IMR-90 (cell line): ENCODE data around the gene DIP2C. TPM values are rescaled to one million over a fixed set of nuclear protein-coding genes. Genes with fewer than 3 reads are reported as not detected.

Experiments used
- ATAC-seq: fragments of 200-7000 bp; cut with Tn5 transposase; 2 replicates; pipeline ENCODE4 v1.9.1; 2020; ENCODE audit warnings: low read depth, mild to moderate bottlenecking, moderate library complexity
- BruUV-seq: library from RNA; stranded (reverse); fragments of 400-500 nt; replicated peaks from 2 replicates; lab custom pipeline; 2021; lab: Mats Ljungman, UMichigan
- CTCF ChIA-PET: fragments of 300-600 bp; formaldehyde crosslinking; extraction: SDS; loops from one replicate; lab custom pipeline; 2021; ENCODE audit warnings: antibody characterized with exemption; lab: Yijun Ruan, JAX
- POLR2A ChIA-PET: fragments of 300-600 bp; sonication (Branson Sonifier 250); formaldehyde crosslinking; loops from one replicate; lab custom pipeline; 2022; ENCODE audit warnings: antibody characterized with exemption; ENCODE audit not compliant: unreplicated experiment; lab: Charles Lee
- DNase-seq: peaks from one replicate; pipeline ENCODE4 v3.0.0; 2013
- H2AFZ ChIP-seq: replicated peaks from 2 replicates; pipeline ENCODE3; 2013; ENCODE audit warnings: low read length, mild to moderate bottlenecking; ENCODE audit not compliant: poor library complexity
- H2AK5ac ChIP-seq: 2 replicates; pipeline ENCODE4 v1.6.1; 2013; ENCODE audit warnings: low read depth, low read length, inconsistent platforms
- H2AK9ac ChIP-seq: replicated peaks from 2 replicates; pipeline ENCODE3; 2013; ENCODE audit warnings: mild to moderate bottlenecking, low read depth, low read length, moderate library complexity; ENCODE audit not compliant: poor library complexity
- H2BK120ac ChIP-seq: 2 replicates; pipeline ENCODE4 v1.6.1; 2013; ENCODE audit warnings: low read depth, low read length, inconsistent platforms
- H2BK15ac ChIP-seq: 3 replicates; pipeline ENCODE4 v1.6.1; 2013; ENCODE audit warnings: low read depth, low read length, inconsistent platforms
- H2BK20ac ChIP-seq: 2 replicates; pipeline ENCODE4 v1.6.1; 2013; ENCODE audit warnings: low read depth, mild to moderate bottlenecking, inconsistent platforms, low read length, moderate library complexity
- H2BK5ac ChIP-seq: 2 replicates; pipeline ENCODE4 v1.6.1; 2013; ENCODE audit warnings: mild to moderate bottlenecking, low read depth, low read length, inconsistent platforms; ENCODE audit not compliant: poor library complexity, severe bottlenecking
- H3K14ac ChIP-seq: replicated peaks from 2 replicates; pipeline ENCODE4 v1.6.1; 2013; ENCODE audit warnings: low read depth, low read length, inconsistent platforms
- H3K18ac ChIP-seq: 2 replicates; pipeline ENCODE4 v1.6.1; 2013; ENCODE audit warnings: low read depth, low read length, control low read depth
- H3K23ac ChIP-seq: 2 replicates; pipeline ENCODE4 v1.6.1; 2013; ENCODE audit warnings: low read depth, low read length, inconsistent platforms
- H3K27ac ChIP-seq: 2 replicates; pipeline ENCODE4 v1.5.1; 2013; ENCODE audit warnings: mild to moderate bottlenecking, control low read depth, low read length; ENCODE audit not compliant: insufficient read depth
- H3K27me3 ChIP-seq: 2 replicates; pipeline ENCODE4 v1.6.1; 2013; ENCODE audit warnings: low read length; ENCODE audit not compliant: control insufficient read depth, insufficient read depth
- H3K36me3 ChIP-seq: 2 replicates; pipeline ENCODE4 v1.6.1; 2013; ENCODE audit warnings: low read length, mixed read lengths; ENCODE audit not compliant: control insufficient read depth, insufficient read depth
- H3K4ac ChIP-seq: 2 replicates; pipeline ENCODE4 v1.6.1; 2013; ENCODE audit warnings: low read depth, low read length, inconsistent platforms
- H3K4me1 ChIP-seq: 2 replicates; pipeline ENCODE4 v1.6.1; 2013; ENCODE audit warnings: low read length, mixed read lengths; ENCODE audit not compliant: control insufficient read depth, insufficient read depth
- H3K4me2 ChIP-seq: 2 replicates; pipeline ENCODE4 v1.6.1; 2013; ENCODE audit warnings: low read depth, mild to moderate bottlenecking, control low read depth, low read length, moderate library complexity
- H3K4me3 ChIP-seq: 2 replicates; pipeline ENCODE4 v1.5.1; 2013; ENCODE audit warnings: low read depth, mild to moderate bottlenecking, control low read depth, low read length, moderate library complexity; ENCODE audit not compliant: insufficient read depth
- H3K56ac ChIP-seq: 2 replicates; pipeline ENCODE4 v1.6.1; 2013; ENCODE audit warnings: low read length, inconsistent platforms; ENCODE audit not compliant: insufficient read depth; ENCODE audit errors: extremely low read depth
- H3K79me1 ChIP-seq, 2 experiments: 2 replicates each; pipeline ENCODE4 v1.6.1; 2013; ENCODE audit warnings: low read length in 2 of 2, inconsistent platforms in 1 of 2, low read depth in 1 of 2
- H3K9ac ChIP-seq: 2 replicates; pipeline ENCODE4 v1.6.1; 2013; ENCODE audit warnings: low read depth, low read length, control low read depth
- H3K9me1 ChIP-seq: 2 replicates; pipeline ENCODE4 v1.6.1; 2013; ENCODE audit warnings: low read length, inconsistent platforms; ENCODE audit not compliant: insufficient read depth
- H3K9me3 ChIP-seq: 2 replicates; pipeline ENCODE4 v1.6.1; 2013; ENCODE audit warnings: low read length; ENCODE audit not compliant: control insufficient read depth, insufficient read depth
- H4K20me1 ChIP-seq: 2 replicates; pipeline ENCODE4 v1.6.1; 2013; ENCODE audit warnings: low read length, inconsistent platforms; ENCODE audit not compliant: insufficient read depth
- H4K5ac ChIP-seq: 2 replicates; pipeline ENCODE4 v1.6.1; 2013; ENCODE audit warnings: mild to moderate bottlenecking, low read depth, low read length, control low read depth
- H4K8ac ChIP-seq, 2 experiments: 2 replicates each; pipeline ENCODE4 v1.6.1; 2013; ENCODE audit warnings: low read depth in 2 of 2, low read length in 2 of 2, control low read depth in 1 of 2, inconsistent platforms in 1 of 2
- H4K91ac ChIP-seq: 2 replicates; pipeline ENCODE4 v1.6.1; 2013; ENCODE audit warnings: low read depth, low read length, inconsistent platforms; ENCODE audit not compliant: insufficient read depth
- WGBS, 2 experiments: methylation state at CpG; one replicate each; pipeline versions ENCODE4 v1.1.5 to v1.1.7; 2013; ENCODE audit warnings: missing lambda C conversion rate in 2 of 2; ENCODE audit not compliant: insufficient read length in 1 of 2; ENCODE audit errors: extremely low coverage in 2 of 2; 5-methylcytosine and 5-hydroxymethylcytosine counted together
- dilution Hi-C: fragments of 300-500 bp; cut with HindIII; formaldehyde crosslinking; loops from one replicate; pipeline ENCODE4 v1.14.3; 2018; ENCODE audit warnings: low sequenced_read_pairs; ENCODE audit not compliant: unreplicated experiment
- in situ Hi-C: fragments of 300-500 bp; cut with MboI; formaldehyde crosslinking; loops from 3 replicates; pipeline ENCODE4 v1.14.3; 2019; ENCODE audit warnings: low sequenced_read_pairs, inconsistent platforms, mixed read lengths
- intact Hi-C: fragments of 100-400 bp; cut with micrococcal nuclease; formaldehyde crosslinking; loops from 2 replicates; pipeline ENCODE4 v1.10.0; 2022
- microRNA-seq, 2 experiments: library from miRNA; stranded (forward) in 1 of 2; unstranded in 1 of 2; fragments of 10-50 nt in 1 of 2; fragments of <30 nt in 1 of 2; gene quantifications in 1 of 2; microRNA quantifications in 1 of 2; one replicate each; pipeline versions ENCODE3 to v1.1.0; 2013 to 2020; ENCODE audit not compliant: insufficient read depth in 1 of 2, insufficient read length in 1 of 2, unreplicated experiment in 1 of 2
- polyA plus RNA-seq, 3 experiments: library from polyadenylated mRNA; depleted of rRNA; stranded (reverse); fragments of >200 nt; gene quantifications; 2 replicates each; pipeline ENCODE4 v1.2.3, GENCODE V29; 2012; ENCODE audit warnings: low replicate concordance in 1 of 3
- small RNA-seq, 5 experiments: library from RNA; depleted of rRNA; stranded (forward); fragments of <200 nt; gene quantifications; one replicate each; pipeline ENCODE3, GENCODE V24; 2012
- total RNA-seq: library from RNA; depleted of rRNA; stranded (reverse); fragments of >200 nt; gene quantifications from 2 replicates; pipeline ENCODE4 v1.2.3, GENCODE V29; 2012; rRNA removed
- TF ChIP-seq, protein P1 (sequence below): conservative IDR thresholded peaks from 2 replicates; pipeline ENCODE4 v1.5.1; 2012; ENCODE audit warnings: mild to moderate bottlenecking, low read depth, low read length, improper control_type of control experiment

DIP2C gene
- total and polyA plus RNA-seq, 2 of the 4 experiments (the other 2 are of a cell fraction) = 8.6 to 17.3 TPM

DNA sequence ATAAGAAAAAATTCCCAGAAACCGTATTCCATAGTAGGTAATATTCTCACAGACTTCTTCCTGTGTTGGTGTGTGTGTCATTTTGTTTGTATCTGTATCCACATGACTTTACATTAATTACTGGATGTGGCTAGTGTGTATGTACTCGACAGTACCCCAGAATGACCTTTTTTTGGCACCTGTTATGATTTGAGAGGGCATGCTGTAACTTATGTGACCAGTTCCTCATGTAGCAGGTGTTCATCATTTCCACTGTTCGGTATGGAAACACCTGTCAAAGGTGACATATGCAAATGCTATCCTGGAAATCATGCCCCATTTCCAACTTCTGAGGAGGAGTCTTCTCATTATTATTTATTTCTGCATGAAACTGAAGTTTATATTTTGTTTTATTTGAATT lies 464.9 kb downstream of the DIP2C start:
- H3K4ac ChIP-seq = no peak overlapping the region
- H2BK120ac ChIP-seq = no peak overlapping the region
- H4K5ac ChIP-seq = no peak overlapping the region
- no peak overlapping the region for H3K9ac ChIP-seq
- in situ Hi-C loops (no loop called here), intact Hi-C loops (no loop called here), dilution Hi-C loops (no loop called here)
- peaks cover 8% of the 10 kb centered on the region; the same call in 1 of the 2 replicates for H4K20me1 ChIP-seq
- TF ChIP-seq, protein P1, sequence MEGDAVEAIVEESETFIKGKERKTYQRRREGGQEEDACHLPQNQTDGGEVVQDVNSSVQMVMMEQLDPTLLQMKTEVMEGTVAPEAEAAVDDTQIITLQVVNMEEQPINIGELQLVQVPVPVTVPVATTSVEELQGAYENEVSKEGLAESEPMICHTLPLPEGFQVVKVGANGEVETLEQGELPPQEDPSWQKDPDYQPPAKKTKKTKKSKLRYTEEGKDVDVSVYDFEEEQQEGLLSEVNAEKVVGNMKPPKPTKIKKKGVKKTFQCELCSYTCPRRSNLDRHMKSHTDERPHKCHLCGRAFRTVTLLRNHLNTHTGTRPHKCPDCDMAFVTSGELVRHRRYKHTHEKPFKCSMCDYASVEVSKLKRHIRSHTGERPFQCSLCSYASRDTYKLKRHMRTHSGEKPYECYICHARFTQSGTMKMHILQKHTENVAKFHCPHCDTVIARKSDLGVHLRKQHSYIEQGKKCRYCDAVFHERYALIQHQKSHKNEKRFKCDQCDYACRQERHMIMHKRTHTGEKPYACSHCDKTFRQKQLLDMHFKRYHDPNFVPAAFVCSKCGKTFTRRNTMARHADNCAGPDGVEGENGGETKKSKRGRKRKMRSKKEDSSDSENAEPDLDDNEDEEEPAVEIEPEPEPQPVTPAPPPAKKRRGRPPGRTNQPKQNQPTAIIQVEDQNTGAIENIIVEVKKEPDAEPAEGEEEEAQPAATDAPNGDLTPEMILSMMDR = no peak
- DNase-seq = no peak
- no peak overlapping the region for H4K8ac ChIP-seq
- H3K9me3 ChIP-seq = no peaks in the 10 kb centered on the region
- H3K36me3 ChIP-seq = no peaks in the 10 kb centered on the region; the same call in 1 of the 2 replicates
- H2BK5ac ChIP-seq = no peak overlapping the region
- ChIA-PET POLR2A (no interaction called here), CTCF (no interaction called here)
- H3K4me2 ChIP-seq = no peak overlapping the region
- no peak overlapping the region for H3K27ac ChIP-seq
- H3K79me1 ChIP-seq = peaks cover 18 to 26% of the 10 kb centered on the region in 2 experiments
- H2AK9ac ChIP-seq = no peak overlapping the region
- no peak overlapping the region for H4K91ac ChIP-seq
- no peak overlapping the region for H2BK20ac ChIP-seq
- no peak overlapping the region for H3K18ac ChIP-seq
- H3K14ac ChIP-seq = no peak overlapping the region
- H3K27me3 ChIP-seq = no peaks in the 10 kb centered on the region
- H2AFZ ChIP-seq = no peak overlapping the region
- WGBS, 2 experiments = no CpG with 5 or more reads among the region's 3 CpGs
- peaks cover 3% of the 10 kb centered on the region; the same call in 1 of the 2 replicates for H3K9me1 ChIP-seq
- no TSS peak for BruUV-seq
- no peak overlapping the region for H3K56ac ChIP-seq
- H3K23ac ChIP-seq = no peak overlapping the region
- H3K4me1 ChIP-seq = no peaks in the 10 kb centered on the region
- ATAC-seq = no peak
- no peak overlapping the region for H2BK15ac ChIP-seq
- H3K4me3 ChIP-seq = no peak overlapping the region
- H2AK5ac ChIP-seq = no peak overlapping the region

Small RNA genes lying within 50 kb of the gene (microRNA-seq; reads per million reads assigned to microRNA genes)
- gene MIR5699 (ENCODE audit: insufficient read depth in 1 of 2, insufficient read length in 1 of 2, unreplicated experiment in 1 of 2) (15.0 to 74.4 reads per million in 2 experiments), gene RN7SL754P (ENCODE audit: insufficient read depth, insufficient read length) (not detected), gene RNA5SP298 (ENCODE audit: insufficient read depth, insufficient read length) (not detected)

Small RNA genes lying within 50 kb of the gene (small RNA-seq; reads per million reads assigned to genes)
- gene MIR5699 (0 to 82.7 (median 54.1) reads per million in 5 experiments), gene RN7SL754P (0 to 1.4 (median 0) reads per million in 5 experiments), gene RNA5SP298 (0 to 9.0 (median 0.73) reads per million in 5 experiments)

Other genes with a start within 250 kb of the DIP2C start
- gene LARP4B, start 242.0 kb upstream of the DIP2C start, total RNA-seq = 25.5 and 30.8 TPM in 2 replicates
- gene LARP4B, start 242.0 kb upstream of the DIP2C start, polyA plus RNA-seq (2012; rRNA removed) = 22.1 and 24.3 TPM in 2 replicates